GM12878 (cell line): Measurements from ENCODE around the gene MPHOSPH9. TPM values are rescaled to one million over a fixed set of nuclear protein-coding genes. Genes with fewer than 3 reads are reported as not detected.

Experiments
- CBX5 ChIP-seq: sonication (generic); IDR thresholded peaks from 2 replicates; pipeline ENCODE4 v1.6.1; 2016; ENCODE audit warnings: low read depth, moderate library complexity, mild to moderate bottlenecking, inconsistent platforms
- EED ChIP-seq: sonication (generic); IDR thresholded peaks from 2 replicates; pipeline ENCODE4 v1.6.1; 2016; ENCODE audit warnings: antibody characterized with exemption, low read depth
- EP300 ChIP-seq, 2 experiments: fragments of 150-350 bp in 1 of 2; IDR thresholded peaks; 2 replicates each; pipeline ENCODE4 v1.6.1; 2011 to 2012; ENCODE audit warnings: low read depth in 2 of 2, low read length in 2 of 2, borderline replicate concordance in 1 of 2, improper control_type of control experiment in 1 of 2, inconsistent platforms in 1 of 2; ENCODE audit not compliant: control insufficient read depth in 1 of 2
- GABPA ChIP-seq: IDR thresholded peaks from 2 replicates; pipeline ENCODE4 v1.6.1; 2014; ENCODE audit warnings: antibody characterized with exemption, low read depth, mild to moderate bottlenecking, inconsistent platforms
- KAT2A ChIP-seq: conservative IDR thresholded peaks from 2 replicates; pipeline ENCODE4 v1.6.1; 2011; ENCODE audit warnings: low read depth, low read length; ENCODE audit not compliant: control insufficient read depth
- MEF2A ChIP-seq: IDR thresholded peaks from 2 replicates; pipeline ENCODE4 v1.6.1; 2011; ENCODE audit warnings: low read depth, mild to moderate bottlenecking, low read length, moderate library complexity; ENCODE audit not compliant: insufficient read depth
- MTA3 ChIP-seq: IDR thresholded peaks from 2 replicates; pipeline ENCODE4 v1.6.1; 2012; ENCODE audit warnings: low read length, inconsistent platforms, borderline replicate concordance
- NR2F1 ChIP-seq: fragments of 450-650 bp; conservative IDR thresholded peaks from 2 replicates; pipeline ENCODE4 v1.6.1; 2017; ENCODE audit warnings: mild to moderate bottlenecking
- PAX5 ChIP-seq: IDR thresholded peaks from 2 replicates; pipeline ENCODE4 v1.6.1; 2011; ENCODE audit warnings: low read depth, low read length, borderline replicate concordance
- PAX8 ChIP-seq: fragments of 450-650 bp; IDR thresholded peaks from 2 replicates; pipeline ENCODE4 v1.6.1; 2017; ENCODE audit warnings: mild to moderate bottlenecking, moderate library complexity
- SP1 ChIP-seq: IDR thresholded peaks from one replicate; pipeline ENCODE4 v1.6.1; 2011; ENCODE audit warnings: low read depth, low read length
- SPI1 ChIP-seq: IDR thresholded peaks from 2 replicates; pipeline ENCODE4 v1.6.1; 2011; ENCODE audit warnings: low read depth, mild to moderate bottlenecking, low read length, moderate library complexity, borderline replicate concordance; ENCODE audit not compliant: insufficient read depth
- SRF ChIP-seq, 2 experiments: IDR thresholded peaks; 2 replicates each; pipeline ENCODE4 v1.6.1; 2011; ENCODE audit warnings: low read depth in 2 of 2, low read length in 2 of 2, mild to moderate bottlenecking in 1 of 2, moderate library complexity in 1 of 2
- TBL1XR1 ChIP-seq: IDR thresholded peaks from 2 replicates; pipeline ENCODE4 v1.6.1; 2012; ENCODE audit warnings: low read depth, low read length, improper control_type of control experiment
- TCF3 ChIP-seq: IDR thresholded peaks from 2 replicates; pipeline ENCODE4 v1.6.1; 2012; ENCODE audit warnings: low read depth, mild to moderate bottlenecking, low read length, borderline replicate concordance; ENCODE audit not compliant: insufficient read depth
- YY1 ChIP-seq: IDR thresholded peaks from 2 replicates; pipeline ENCODE4 v1.6.1; 2011; ENCODE audit warnings: low read depth, mild to moderate bottlenecking, low read length
- ZSCAN29 ChIP-seq: fragments of 450-650 bp; IDR thresholded peaks from 2 replicates; pipeline ENCODE4 v1.6.1; 2017; ENCODE audit warnings: mild to moderate bottlenecking, moderate library complexity
- polyA plus RNA-seq, 11 experiments: library from polyadenylated mRNA; depleted of rRNA in 4 of 11; unstranded in 6 of 11; stranded (reverse) in 5 of 11; fragments of >200 nt; fragmentation: Nextera tagmentation in 4 of 11; fragmentation: Illumina TruSeq in 1 of 11; extraction: Ambion mirVana in 4 of 11; extraction: Trizol in 1 of 11; gene quantifications; 1 replicate in 1 of 11; 2 replicates in 10 of 11; pipeline versions ENCODE4 v1.2.1 to v1.2.3, GENCODE V29; 2011 to 2016; ENCODE audit warnings: inconsistent platforms in 2 of 11, missing spikeins in 2 of 11, low read depth in 1 of 11
- total RNA-seq, 4 experiments: library from RNA; depleted of rRNA in 3 of 4; stranded (reverse); fragments of >200 nt in 3 of 4; fragmentation: Illumina TruSeq in 1 of 4; extraction: Trizol in 1 of 4; gene quantifications; 2 replicates each; pipeline versions ENCODE4 v1.2.1 to v1.2.3, GENCODE V29; 2013 to 2021
- TF ChIP-seq, protein P1 (sequence below): IDR thresholded peaks from 2 replicates; pipeline ENCODE4 v1.6.1; 2011; ENCODE audit warnings: borderline replicate concordance, low read depth, mild to moderate bottlenecking, moderate library complexity, mixed read lengths, low read length; ENCODE audit not compliant: insufficient read depth; ENCODE audit errors: extremely low read length
- TF ChIP-seq, protein P2 (sequence below): fragments of 450-650 bp; IDR thresholded peaks from 2 replicates; pipeline ENCODE4 v1.6.1; 2014; ENCODE audit warnings: mild to moderate bottlenecking
- TF ChIP-seq, protein P3 (sequence below): fragments of 450-650 bp; IDR thresholded peaks from 2 replicates; pipeline ENCODE4 v1.6.1; 2017; ENCODE audit warnings: low read depth, mild to moderate bottlenecking, moderate library complexity
- TF ChIP-seq, protein P4 (sequence below): fragments of 450-650 bp; IDR thresholded peaks from 2 replicates; pipeline ENCODE4 v1.6.1; 2017; ENCODE audit warnings: mild to moderate bottlenecking, low read depth, inconsistent platforms; ENCODE audit not compliant: poor library complexity, severe bottlenecking

MPHOSPH9 gene
- total and polyA plus RNA-seq, 10 of the 15 experiments (the other 5 are each of a cell fraction or from before 2014, with no cell fraction given) = 11.5 to 72.2 (median 45.7) TPM

DNA sequence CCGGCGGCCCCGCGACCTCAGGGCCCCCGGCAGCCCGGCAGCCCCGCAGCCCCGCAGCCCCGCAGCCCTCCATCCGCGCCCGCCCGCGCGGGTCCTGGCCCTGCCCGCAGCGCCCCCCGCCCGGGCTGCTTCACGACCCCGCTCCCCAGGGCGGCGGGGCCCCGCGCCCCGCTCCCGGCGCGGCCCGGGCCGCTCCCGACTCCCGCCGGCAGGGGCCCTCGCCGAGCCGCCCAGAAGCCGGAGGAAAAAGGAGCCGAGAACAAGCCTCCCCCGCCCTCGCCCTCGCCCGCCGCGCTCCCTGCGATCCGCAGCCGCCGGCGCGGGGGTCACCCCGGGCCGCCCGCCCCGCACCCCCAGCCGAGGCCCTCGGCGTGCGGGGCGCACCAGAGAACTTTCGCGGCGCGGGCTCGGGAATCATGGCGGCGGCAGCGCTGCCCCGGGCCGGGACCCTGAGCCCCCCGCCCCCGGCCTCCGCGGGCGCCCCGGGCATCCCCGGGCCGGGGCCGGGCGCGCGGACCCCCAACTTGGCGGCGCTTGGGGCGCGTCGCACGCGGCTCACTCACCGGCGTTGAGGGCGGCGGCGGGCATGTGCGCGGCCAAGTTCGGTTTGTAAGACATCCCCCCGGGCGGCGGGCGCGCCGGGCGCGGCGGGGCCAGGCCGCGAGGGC, 38.2 kb upstream of the MPHOSPH9 start (continued):
- TF ChIP-seq, protein P1, sequence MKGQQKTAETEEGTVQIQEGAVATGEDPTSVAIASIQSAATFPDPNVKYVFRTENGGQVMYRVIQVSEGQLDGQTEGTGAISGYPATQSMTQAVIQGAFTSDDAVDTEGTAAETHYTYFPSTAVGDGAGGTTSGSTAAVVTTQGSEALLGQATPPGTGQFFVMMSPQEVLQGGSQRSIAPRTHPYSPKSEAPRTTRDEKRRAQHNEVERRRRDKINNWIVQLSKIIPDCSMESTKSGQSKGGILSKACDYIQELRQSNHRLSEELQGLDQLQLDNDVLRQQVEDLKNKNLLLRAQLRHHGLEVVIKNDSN = no peak
- no peak for TF ChIP-seq TBL1XR1
- TF ChIP-seq ZSCAN29 = no peak
- no peak for TF ChIP-seq PAX5
- peak; percentile 64; the same call in 1 of the 2 replicates for TF ChIP-seq YY1
- TF ChIP-seq MTA3 = no peak
- TF ChIP-seq EP300 (IDR thresholded peaks at IDR 0.05; ENCODE audit: borderline replicate concordance in 1 of 2, control insufficient read depth in 1 of 2, low read depth in 2 of 2, low read length in 2 of 2) = no peak
- no peak for TF ChIP-seq SPI1
- TF ChIP-seq, protein P2, sequence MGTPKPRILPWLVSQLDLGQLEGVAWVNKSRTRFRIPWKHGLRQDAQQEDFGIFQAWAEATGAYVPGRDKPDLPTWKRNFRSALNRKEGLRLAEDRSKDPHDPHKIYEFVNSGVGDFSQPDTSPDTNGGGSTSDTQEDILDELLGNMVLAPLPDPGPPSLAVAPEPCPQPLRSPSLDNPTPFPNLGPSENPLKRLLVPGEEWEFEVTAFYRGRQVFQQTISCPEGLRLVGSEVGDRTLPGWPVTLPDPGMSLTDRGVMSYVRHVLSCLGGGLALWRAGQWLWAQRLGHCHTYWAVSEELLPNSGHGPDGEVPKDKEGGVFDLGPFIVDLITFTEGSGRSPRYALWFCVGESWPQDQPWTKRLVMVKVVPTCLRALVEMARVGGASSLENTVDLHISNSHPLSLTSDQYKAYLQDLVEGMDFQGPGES = no peak
- no peak for TF ChIP-seq TCF3
- no peak for TF ChIP-seq KAT2A
- TF ChIP-seq, protein P3, sequence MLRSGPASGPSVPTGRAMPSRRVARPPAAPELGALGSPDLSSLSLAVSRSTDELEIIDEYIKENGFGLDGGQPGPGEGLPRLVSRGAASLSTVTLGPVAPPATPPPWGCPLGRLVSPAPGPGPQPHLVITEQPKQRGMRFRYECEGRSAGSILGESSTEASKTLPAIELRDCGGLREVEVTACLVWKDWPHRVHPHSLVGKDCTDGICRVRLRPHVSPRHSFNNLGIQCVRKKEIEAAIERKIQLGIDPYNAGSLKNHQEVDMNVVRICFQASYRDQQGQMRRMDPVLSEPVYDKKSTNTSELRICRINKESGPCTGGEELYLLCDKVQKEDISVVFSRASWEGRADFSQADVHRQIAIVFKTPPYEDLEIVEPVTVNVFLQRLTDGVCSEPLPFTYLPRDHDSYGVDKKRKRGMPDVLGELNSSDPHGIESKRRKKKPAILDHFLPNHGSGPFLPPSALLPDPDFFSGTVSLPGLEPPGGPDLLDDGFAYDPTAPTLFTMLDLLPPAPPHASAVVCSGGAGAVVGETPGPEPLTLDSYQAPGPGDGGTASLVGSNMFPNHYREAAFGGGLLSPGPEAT = no peak
- no peak for TF ChIP-seq SP1
- no peak for TF ChIP-seq GABPA
- 0 out of 4 replicates have a peak, but pooled peaks of 1 of the 2 experiments have one; percentile 16 for TF ChIP-seq SRF (IDR thresholded peaks at IDR 0.05; ENCODE audit: low read depth in 2 of 2, low read length in 2 of 2)
- TF ChIP-seq CBX5 = no peak
- TF ChIP-seq PAX8 = no peak
- TF ChIP-seq MEF2A = 0 out of 2 replicates have a peak, but pooled peaks have one; percentile 26
- TF ChIP-seq, protein P4, sequence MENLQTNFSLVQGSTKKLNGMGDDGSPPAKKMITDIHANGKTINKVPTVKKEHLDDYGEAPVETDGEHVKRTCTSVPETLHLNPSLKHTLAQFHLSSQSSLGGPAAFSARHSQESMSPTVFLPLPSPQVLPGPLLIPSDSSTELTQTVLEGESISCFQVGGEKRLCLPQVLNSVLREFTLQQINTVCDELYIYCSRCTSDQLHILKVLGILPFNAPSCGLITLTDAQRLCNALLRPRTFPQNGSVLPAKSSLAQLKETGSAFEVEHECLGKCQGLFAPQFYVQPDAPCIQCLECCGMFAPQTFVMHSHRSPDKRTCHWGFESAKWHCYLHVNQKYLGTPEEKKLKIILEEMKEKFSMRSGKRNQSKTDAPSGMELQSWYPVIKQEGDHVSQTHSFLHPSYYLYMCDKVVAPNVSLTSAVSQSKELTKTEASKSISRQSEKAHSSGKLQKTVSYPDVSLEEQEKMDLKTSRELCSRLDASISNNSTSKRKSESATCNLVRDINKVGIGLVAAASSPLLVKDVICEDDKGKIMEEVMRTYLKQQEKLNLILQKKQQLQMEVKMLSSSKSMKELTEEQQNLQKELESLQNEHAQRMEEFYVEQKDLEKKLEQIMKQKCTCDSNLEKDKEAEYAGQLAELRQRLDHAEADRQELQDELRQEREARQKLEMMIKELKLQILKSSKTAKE = no peak
- TF ChIP-seq NR2F1 = peak; percentile 21; the same call in 1 of the 2 replicates
- no peak for TF ChIP-seq EED
